PC-3 (cell line): ENCODE data around the gene SNHG17.

Source experiments
- EZH2 ChIP-seq: fragments of 300-600 bp; sonication (generic); IDR thresholded peaks from one replicate; pipeline ENCODE4 v1.6.1; 2017; ENCODE audit warnings: antibody characterized with exemption, mild to moderate bottlenecking, low read length; ENCODE audit not compliant: unreplicated experiment
- EZH2phosphoT487 ChIP-seq: fragments of 300-600 bp; sonication (generic); IDR thresholded peaks from 2 replicates; pipeline ENCODE4 v1.6.1; 2018; ENCODE audit warnings: mild to moderate bottlenecking, antibody characterized with exemption, low read length, borderline replicate concordance
- TF ChIP-seq, protein P1 (sequence below): fragments of 300-600 bp; sonication (generic); conservative IDR thresholded peaks from 2 replicates; pipeline ENCODE4 v1.5.1; 2017; ENCODE audit warnings: antibody characterized with exemption, low read depth, mild to moderate bottlenecking, low read length

DNA sequence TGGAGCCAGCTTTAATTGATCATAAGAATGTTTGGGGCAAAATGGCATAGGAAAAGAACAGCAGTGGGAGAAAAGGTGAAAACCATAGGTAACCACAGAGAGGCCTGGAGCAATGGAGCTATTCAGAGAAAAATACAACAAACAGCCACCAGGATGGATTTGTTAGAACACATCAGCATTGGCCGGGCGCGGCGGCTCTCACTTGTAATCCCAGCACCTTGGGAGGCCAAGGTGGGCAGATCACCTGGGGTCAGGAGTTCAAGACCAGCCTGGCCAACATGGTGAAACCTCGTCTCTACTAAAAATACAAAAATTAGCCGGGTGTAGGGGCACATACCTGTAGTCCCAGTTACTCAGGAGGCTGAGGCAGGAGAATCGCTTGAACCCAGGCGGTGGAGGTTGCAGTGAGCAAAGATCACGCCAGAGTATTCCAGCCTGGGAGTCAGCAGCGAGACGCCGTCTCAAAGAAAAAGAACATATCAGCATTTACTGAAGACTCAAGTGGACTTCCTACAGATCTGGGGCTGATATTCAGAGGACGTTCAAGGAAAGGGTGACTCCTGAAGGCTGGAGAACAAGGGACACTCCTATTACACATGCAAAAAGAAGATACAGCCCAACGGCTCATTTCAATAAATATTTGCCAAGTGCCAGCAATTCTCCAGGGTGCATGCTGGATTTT, 20.2 kb downstream of the SNHG17 start:
- TF ChIP-seq, protein P1, sequence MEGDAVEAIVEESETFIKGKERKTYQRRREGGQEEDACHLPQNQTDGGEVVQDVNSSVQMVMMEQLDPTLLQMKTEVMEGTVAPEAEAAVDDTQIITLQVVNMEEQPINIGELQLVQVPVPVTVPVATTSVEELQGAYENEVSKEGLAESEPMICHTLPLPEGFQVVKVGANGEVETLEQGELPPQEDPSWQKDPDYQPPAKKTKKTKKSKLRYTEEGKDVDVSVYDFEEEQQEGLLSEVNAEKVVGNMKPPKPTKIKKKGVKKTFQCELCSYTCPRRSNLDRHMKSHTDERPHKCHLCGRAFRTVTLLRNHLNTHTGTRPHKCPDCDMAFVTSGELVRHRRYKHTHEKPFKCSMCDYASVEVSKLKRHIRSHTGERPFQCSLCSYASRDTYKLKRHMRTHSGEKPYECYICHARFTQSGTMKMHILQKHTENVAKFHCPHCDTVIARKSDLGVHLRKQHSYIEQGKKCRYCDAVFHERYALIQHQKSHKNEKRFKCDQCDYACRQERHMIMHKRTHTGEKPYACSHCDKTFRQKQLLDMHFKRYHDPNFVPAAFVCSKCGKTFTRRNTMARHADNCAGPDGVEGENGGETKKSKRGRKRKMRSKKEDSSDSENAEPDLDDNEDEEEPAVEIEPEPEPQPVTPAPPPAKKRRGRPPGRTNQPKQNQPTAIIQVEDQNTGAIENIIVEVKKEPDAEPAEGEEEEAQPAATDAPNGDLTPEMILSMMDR = no peak
- TF ChIP-seq EZH2 = no peak
- no peak for TF ChIP-seq EZH2phosphoT487
